ENCODE data around the gene CD24. TPM values are rescaled to one million over a fixed set of nuclear protein-coding genes. Genes with fewer than 3 reads are reported as not detected.
A peak's percentile ranks its signal among the peaks of the same experiment; 100 is the strongest.

CD24 gene
- total RNA-seq, 1 donor: 3.3 TPM

- Histone ChIP-seq H4K20me1 (ENCODE audit: insufficient read depth, low read length) (no peaks in the 10 kb centered on the region), H3K4me1 (ENCODE audit: insufficient read depth, low read length) (no peaks in the 10 kb centered on the region), H3K27me3 (ENCODE audit: insufficient read depth, low read length) (peaks cover 13% of the 10 kb centered on the region), H3K9me3 (ENCODE audit: low read depth, low read length) (no peaks in the 10 kb centered on the region), H3K36me3 (ENCODE audit: insufficient read depth, low read length) (no peaks in the 10 kb centered on the region), H3K4me3 (ENCODE audit: insufficient read depth, low read length) (no peak overlapping the region), H2AFZ (ENCODE audit: low read length) (no peak overlapping the region), H3K79me2 (ENCODE audit: insufficient read depth, low read length) (no peaks in the 10 kb centered on the region), H3K4me2 (ENCODE audit: insufficient read depth, low read length) (no peak overlapping the region), H3K27ac (ENCODE audit: low read depth, low read length) (no peak overlapping the region)
- DNase-seq (ENCODE audit: insufficient read length, low spot score, missing footprints): no peak
- no peak for TF ChIP-seq CTCF (IDR thresholded peaks at IDR 0.05; ENCODE audit: extremely low read depth, low read depth, low read length)
These were observed 35.3 kb downstream of the CD24 start for GRCh38 chr6:106939208-106939607.

GRCh38 chr6:106927531-106928398 is 46.8 kb downstream of the CD24 start:
- H3K9me3 ChIP-seq (ENCODE audit: low read depth, low read length): no peaks in the 10 kb centered on the region
- H3K4me1 ChIP-seq (ENCODE audit: insufficient read depth, low read length): no peaks in the 10 kb centered on the region
- no peak overlapping the region for H3K4me2 ChIP-seq (ENCODE audit: insufficient read depth, low read length)
- H3K27ac ChIP-seq (ENCODE audit: low read depth, low read length): no peak overlapping the region
- H3K27me3 ChIP-seq (ENCODE audit: insufficient read depth, low read length): peaks cover 12% of the 10 kb centered on the region
- no peak overlapping the region for H3K4me3 ChIP-seq (ENCODE audit: insufficient read depth, low read length)
- H3K36me3 ChIP-seq (ENCODE audit: insufficient read depth, low read length): no peaks in the 10 kb centered on the region
- H2AFZ ChIP-seq (ENCODE audit: low read length): no peak overlapping the region
- peak; percentile 45 for DNase-seq (ENCODE audit: insufficient read length, low spot score, missing footprints)
- no peak for TF ChIP-seq CTCF (IDR thresholded peaks at IDR 0.05; ENCODE audit: extremely low read depth, low read depth, low read length)
- no peaks in the 10 kb centered on the region for H3K79me2 ChIP-seq (ENCODE audit: insufficient read depth, low read length)
- no peaks in the 10 kb centered on the region for H4K20me1 ChIP-seq (ENCODE audit: insufficient read depth, low read length)

DNA sequence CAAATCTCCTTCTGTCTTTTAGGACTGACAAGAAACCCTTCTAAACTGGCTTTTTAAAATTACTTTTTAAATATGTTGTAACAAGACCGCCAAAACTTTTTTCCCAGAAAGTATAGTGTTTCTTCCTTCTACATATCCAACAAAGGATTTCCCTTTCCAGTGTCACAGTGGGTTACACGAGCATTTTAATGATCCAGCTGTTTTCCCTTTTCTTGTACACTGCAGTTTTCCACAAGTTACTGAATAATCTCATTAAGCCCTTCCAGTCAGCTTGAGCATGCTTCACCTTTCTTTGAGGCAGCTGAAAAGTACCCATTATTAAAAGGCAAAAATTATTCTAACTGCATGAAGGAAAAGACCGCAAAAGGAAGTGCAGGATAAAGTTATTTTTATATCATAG is 48.6 kb downstream of the CD24 start:
- no peaks in the 10 kb centered on the region for H3K9me3 ChIP-seq (ENCODE audit: low read depth, low read length)
- no peaks in the 10 kb centered on the region for H3K36me3 ChIP-seq (ENCODE audit: insufficient read depth, low read length)
- no peak overlapping the region for H3K27ac ChIP-seq (ENCODE audit: low read depth, low read length)
- H3K4me1 ChIP-seq (ENCODE audit: insufficient read depth, low read length): no peaks in the 10 kb centered on the region
- H4K20me1 ChIP-seq (ENCODE audit: insufficient read depth, low read length): no peaks in the 10 kb centered on the region
- DNase-seq (ENCODE audit: insufficient read length, low spot score, missing footprints): no peak
- no peaks in the 10 kb centered on the region for H3K79me2 ChIP-seq (ENCODE audit: insufficient read depth, low read length)
- H3K4me2 ChIP-seq (ENCODE audit: insufficient read depth, low read length): no peak overlapping the region
- H3K27me3 ChIP-seq (ENCODE audit: insufficient read depth, low read length): peaks cover 12% of the 10 kb centered on the region
- H2AFZ ChIP-seq (ENCODE audit: low read length): no peak overlapping the region
- no peak for TF ChIP-seq CTCF (IDR thresholded peaks at IDR 0.05; ENCODE audit: extremely low read depth, low read depth, low read length)
- H3K4me3 ChIP-seq (ENCODE audit: insufficient read depth, low read length): no peak overlapping the region

- DNase-seq (ENCODE audit: insufficient read length, low spot score, missing footprints): no peak
- Histone ChIP-seq H3K27me3 (ENCODE audit: insufficient read depth, low read length) (peaks cover 13% of the 10 kb centered on the region), H3K9me3 (ENCODE audit: low read depth, low read length) (no peaks in the 10 kb centered on the region), H4K20me1 (ENCODE audit: insufficient read depth, low read length) (no peaks in the 10 kb centered on the region), H3K79me2 (ENCODE audit: insufficient read depth, low read length) (no peaks in the 10 kb centered on the region), H3K36me3 (ENCODE audit: insufficient read depth, low read length) (no peaks in the 10 kb centered on the region), H3K4me1 (ENCODE audit: insufficient read depth, low read length) (no peaks in the 10 kb centered on the region), H3K4me2 (ENCODE audit: insufficient read depth, low read length) (no peak overlapping the region), H3K4me3 (ENCODE audit: insufficient read depth, low read length) (no peak overlapping the region), H2AFZ (ENCODE audit: low read length) (no peak overlapping the region), H3K27ac (ENCODE audit: low read depth, low read length) (no peak overlapping the region)
- no peak for TF ChIP-seq CTCF (IDR thresholded peaks at IDR 0.05; ENCODE audit: extremely low read depth, low read depth, low read length)
These were observed 49.6 kb downstream of the CD24 start for GRCh38 chr6:106924694-106925523.

Data from osteoblast (primary cell).